Activated CD8-positive, alpha-beta memory T cell treated with anti-CD3 and anti-CD28 coated beads, Interleukin-2, amount 50 U/mL, for 24 hours (primary cell): ENCODE results near the gene VIPAS39.

Experiments
- DNase-seq: peaks from one replicate; pipeline ENCODE4 v3.0.0-alpha.2; 2020; ENCODE audit errors: extremely low read depth

Gene VIPAS39

GRCh38 chr14:77457522-77458248, at the start of gene VIPAS39, which contains the start of gene AHSA1:
TSS of gene VIPAS39 (minus strand) at chr14:77457601. CDS start at chr14:77454102, 3,499 bp downstream.
TSS of gene AHSA1 (plus strand) at chr14:77458093. CDS start at chr14:77458190, 97 bp downstream.
- peak; percentile 88 for DNase-seq

- DNase-seq = no peak
Observed at GRCh38 chr14:77505031-77505430, 47.6 kb upstream of the VIPAS39 start.

- no peak for DNase-seq
Observed at GRCh38 chr14:77503138-77503537, 45.7 kb upstream of the VIPAS39 start.

GRCh38 chr14:77502109-77502782, 44.8 kb upstream of the VIPAS39 start:
- no peak for DNase-seq

GRCh38 chr14:77498984-77499527, 41.7 kb upstream of the VIPAS39 start:
- no peak for DNase-seq

GRCh38 chr14:77498120-77498979, 40.9 kb upstream of the VIPAS39 start, which contains the start of gene ISM2:
TSS of gene ISM2 (minus strand) at chr14:77498816. CDS start at chr14:77498793, 23 bp downstream.
- DNase-seq = no peak

- no peak for DNase-seq
Observed at GRCh38 chr14:77495334-77495733, 37.9 kb upstream of the VIPAS39 start.

- no peak for DNase-seq
Observed at GRCh38 chr14:77491056-77491455, 33.7 kb upstream of the VIPAS39 start.

- no peak for DNase-seq
Observed at GRCh38 chr14:77490347-77490986, 33.1 kb upstream of the VIPAS39 start.

GRCh38 chr14:77489041-77489440, 31.6 kb upstream of the VIPAS39 start:
- no peak for DNase-seq

GRCh38 chr14:77488558-77488957, 31.2 kb upstream of the VIPAS39 start:
- no peak for DNase-seq

- DNase-seq = no peak
Observed at GRCh38 chr14:77485901-77486678, 28.7 kb upstream of the VIPAS39 start.

- DNase-seq = no peak
Observed at GRCh38 chr14:77485256-77485655, 27.9 kb upstream of the VIPAS39 start.

- DNase-seq = no peak
Observed at GRCh38 chr14:77482422-77482821, 25.0 kb upstream of the VIPAS39 start.

GRCh38 chr14:77478796-77479195, 21.4 kb upstream of the VIPAS39 start:
- no peak for DNase-seq

- DNase-seq = no peak
Observed at GRCh38 chr14:77478029-77478428, 20.6 kb upstream of the VIPAS39 start.

GRCh38 chr14:77475432-77476115, 18.2 kb upstream of the VIPAS39 start:
- DNase-seq = no peak

GRCh38 chr14:77474479-77475177, 17.2 kb upstream of the VIPAS39 start:
- no peak for DNase-seq

- DNase-seq = no peak
Observed at GRCh38 chr14:77473921-77474320, 16.5 kb upstream of the VIPAS39 start.
